HCT116 (cell line): ENCODE data around the gene PIGH.

ENCODE experiments used
- EZH2 ChIP-seq: fragments of 200-600 bp; sonication (generic); IDR thresholded peaks from 2 replicates; pipeline ENCODE4 v1.6.1; 2017; ENCODE audit warnings: antibody characterized with exemption, mixed run types
- POLR2A ChIP-seq: IDR thresholded peaks from 2 replicates; pipeline ENCODE4 v1.7.0; 2011; ENCODE audit warnings: borderline replicate concordance; ENCODE audit not compliant: insufficient read depth, insufficient read length; ENCODE audit errors: extremely low read depth

DNA sequence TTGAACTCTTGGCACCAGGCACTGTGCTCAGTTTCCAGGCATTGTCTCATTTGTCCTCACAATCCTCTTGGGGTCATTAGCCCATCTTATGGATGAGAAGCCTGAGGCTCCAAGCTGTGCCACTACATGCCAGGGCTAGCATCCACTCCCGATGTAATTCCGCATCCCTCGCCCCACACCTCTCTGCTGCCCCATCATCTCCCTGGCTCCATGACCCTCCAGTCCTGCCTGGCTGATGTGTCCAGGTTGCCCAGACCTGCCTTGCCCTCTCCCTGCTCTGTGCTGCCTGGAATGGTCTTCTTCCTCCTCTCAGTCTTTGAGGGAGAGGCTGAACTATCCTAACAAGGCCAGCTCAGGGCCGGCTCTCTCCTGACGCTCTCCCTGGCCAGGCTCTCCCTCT is 27.5 kb downstream of the PIGH start:
- TF ChIP-seq EZH2: no peak
- TF ChIP-seq POLR2A: no peak
